HepG2 (cell line): ENCODE measurements around the gene SEMA3C. TPM values are rescaled to one million over a fixed set of nuclear protein-coding genes. Genes with fewer than 3 reads are reported as not detected.

Experiments
- ATAC-seq: fragments of 200-7000 bp; cut with Tn5 transposase; 3 replicates; pipeline ENCODE4 v1.9.1; 2020; ENCODE audit warnings: mild to moderate bottlenecking, moderate library complexity
- BruUV-seq: library from RNA; stranded (reverse); fragments of 400-500 nt; replicated peaks from 2 replicates; lab custom pipeline; 2021; lab: Mats Ljungman, UMichigan
- CTCF ChIA-PET: fragments of 300-600 bp; formaldehyde crosslinking; extraction: SDS; loops from one replicate; lab custom pipeline; 2021; ENCODE audit warnings: low total read pairs, inconsistent platforms, low intra/inter-chr PET ratio; lab: Yijun Ruan, JAX
- POLR2A ChIA-PET: fragments of 350-600 bp; sonication (Branson Sonifier 250); formaldehyde crosslinking; loops from one replicate; lab custom pipeline; 2020; ENCODE audit warnings: antibody characterized with exemption, inconsistent platforms; lab: Yijun Ruan, JAX
- DNase-seq: peaks from one replicate; pipeline ENCODE4 v3.0.0-alpha.2; 2015; ENCODE audit warnings: low spot score
- FAIRE-seq: peaks from 3 replicates; lab custom pipeline; 2011; peaks lifted over from hg19 to GRCh38; lab: Jason Lieb, UNC
- H2AFZ ChIP-seq: one replicate; pipeline ENCODE4 v1.6.1; 2011; ENCODE audit warnings: low read length, inconsistent platforms
- H3K27ac ChIP-seq: fragments of 300-600 bp; 3 replicates; pipeline ENCODE4 v1.8.0; 2011; ENCODE audit warnings: mixed run types, mild to moderate bottlenecking, mixed read lengths, low read length, inconsistent platforms; ENCODE audit not compliant: insufficient read depth; ENCODE audit errors: extremely low read length
- H3K27me3 ChIP-seq, 2 experiments: fragments of 200-600 bp in 1 of 2; 2 replicates in 1 of 2; 3 replicates in 1 of 2; pipeline versions ENCODE4 v1.6.0 to v1.8.0; 2011; ENCODE audit warnings: low read length in 2 of 2, mild to moderate bottlenecking in 2 of 2, moderate library complexity in 2 of 2, inconsistent platforms in 1 of 2; ENCODE audit not compliant: insufficient read depth in 2 of 2, control insufficient read depth in 1 of 2
- H3K36me3 ChIP-seq, 2 experiments: fragments of 200-600 bp in 1 of 2; replicated peaks in 1 of 2; 2 replicates in 1 of 2; 3 replicates in 1 of 2; pipeline versions ENCODE4 v1.5.1 to v1.8.0; 2011; ENCODE audit warnings: low read length in 2 of 2, inconsistent platforms in 1 of 2; ENCODE audit not compliant: insufficient read depth in 2 of 2, control insufficient read depth in 1 of 2
- H3K4me1 ChIP-seq: 2 replicates; pipeline ENCODE4 v1.5.1; 2012; ENCODE audit warnings: low read length, inconsistent platforms; ENCODE audit not compliant: insufficient read depth
- H3K4me2 ChIP-seq: 2 replicates; pipeline ENCODE4 v1.6.0; 2011; ENCODE audit warnings: low read depth, low read length, inconsistent platforms
- H3K4me3 ChIP-seq, 3 experiments: fragments of 200-600 bp in 1 of 3; sonication (generic), shearing (Covaris generic) in 1 of 3; replicated peaks in 1 of 3; 2 replicates each; pipeline ENCODE4 v1.5.1; 2011 to 2016; ENCODE audit warnings: low read length in 3 of 3, inconsistent platforms in 2 of 3, low read depth in 2 of 3, mild to moderate bottlenecking in 2 of 3, control low read depth in 1 of 3, mixed read lengths in 1 of 3; ENCODE audit not compliant: insufficient read depth in 1 of 3
- H3K79me2 ChIP-seq: one replicate; pipeline ENCODE4 v1.6.1; 2011; ENCODE audit warnings: low read length, inconsistent platforms; ENCODE audit not compliant: insufficient read depth
- H3K9ac ChIP-seq: 2 replicates; pipeline ENCODE4 v1.6.0; 2011; ENCODE audit warnings: mild to moderate bottlenecking, low read depth, low read length, inconsistent platforms; ENCODE audit not compliant: insufficient read depth
- H3K9me3 ChIP-seq: 2 replicates; pipeline ENCODE4 v1.5.1; 2012; ENCODE audit warnings: mild to moderate bottlenecking, low read length
- H4K20me1 ChIP-seq: 2 replicates; pipeline ENCODE4 v1.6.0; 2011; ENCODE audit warnings: inconsistent platforms, mild to moderate bottlenecking, low read length, moderate library complexity; ENCODE audit not compliant: insufficient read depth
- DPF2 ChIP-seq: sonication (generic); formaldehyde crosslinking; IDR thresholded peaks from 2 replicates; pipeline ENCODE4 v1.4.0; 2020; ENCODE audit warnings: mild to moderate bottlenecking, low read depth, missing genetic modification reagents, borderline replicate concordance
- NFYB ChIP-seq: sonication (generic); formaldehyde crosslinking; IDR thresholded peaks from 2 replicates; pipeline ENCODE4 v1.4.0; 2020; ENCODE audit warnings: missing genetic modification reagents
- ZNF335 ChIP-seq: sonication (generic); formaldehyde crosslinking; IDR thresholded peaks from 2 replicates; pipeline ENCODE4 v1.4.0; 2020; ENCODE audit warnings: missing genetic modification reagents
- ZNF577 ChIP-seq: sonication (generic); formaldehyde crosslinking; IDR thresholded peaks from 2 replicates; pipeline ENCODE4 v1.4.0; 2020; ENCODE audit warnings: mild to moderate bottlenecking, low read depth, missing genetic modification reagents, borderline replicate concordance
- ZSCAN20 ChIP-seq: sonication (generic); formaldehyde crosslinking; IDR thresholded peaks from 2 replicates; pipeline ENCODE4 v1.4.0; 2020; ENCODE audit warnings: missing genetic modification reagents, mild to moderate bottlenecking, borderline replicate concordance
- WGBS: methylation state at CpG from one replicate; pipeline ENCODE4 v1.1.6; 2017; ENCODE audit warnings: low lambda C conversion rate; 5-methylcytosine and 5-hydroxymethylcytosine counted together
- in situ Hi-C: cut with HindIII; loops from 2 replicates; pipeline ENCODE4 v1.10.0; 2017; ENCODE audit warnings: low pct_unique_long_range_greater_than_20kb; ENCODE audit not compliant: extremely low pct_ligation_motif_present
- intact Hi-C: fragments of 100-400 bp; cut with micrococcal nuclease; formaldehyde crosslinking; loops from one replicate; pipeline ENCODE4 v1.10.0; 2022; ENCODE audit not compliant: unreplicated experiment
- polyA plus RNA-seq, 8 experiments: library from polyadenylated mRNA; depleted of rRNA in 3 of 8; stranded (reverse) in 7 of 8; unstranded in 1 of 8; fragments of >200 nt; fragmentation: Illumina TruSeq in 4 of 8; extraction: Trizol in 4 of 8; gene quantifications; 2 replicates each; pipeline versions ENCODE4 v1.2.1 to v1.2.3, GENCODE V29; 2011 to 2016; ENCODE audit warnings: low read depth in 4 of 8, missing spikeins in 1 of 8, mixed read lengths in 1 of 8; ENCODE audit not compliant: insufficient read depth in 1 of 8
- total RNA-seq, 5 experiments: library from RNA; depleted of rRNA; stranded (reverse); fragments of >200 nt; fragmentation: Illumina TruSeq; extraction: Trizol; gene quantifications; 2 replicates each; pipeline ENCODE4 v1.2.3, GENCODE V29; 2016; ENCODE audit warnings: low read depth in 1 of 5
- TF ChIP-seq, protein P1 (sequence below): sonication (generic); formaldehyde crosslinking; IDR thresholded peaks from 2 replicates; pipeline ENCODE4 v1.4.0; 2020; ENCODE audit warnings: missing genetic modification reagents
- TF ChIP-seq, protein P2 (sequence below): sonication (generic); formaldehyde crosslinking; IDR thresholded peaks from 2 replicates; pipeline ENCODE4 v1.4.0; 2020; ENCODE audit warnings: low read depth, mild to moderate bottlenecking, missing genetic modification reagents
- TF ChIP-seq, protein P3 (sequence below): IDR thresholded peaks from 2 replicates; pipeline ENCODE4 v1.6.1; 2016; ENCODE audit warnings: low read depth, missing genetic modification reagents, missing compliant biosample characterization

The SEMA3C gene
- total and polyA plus RNA-seq, 2 of the 13 experiments (the other 11 are each of a cell fraction or from before 2014, with no cell fraction given) = 0.05 to 0.13 TPM

DNA sequence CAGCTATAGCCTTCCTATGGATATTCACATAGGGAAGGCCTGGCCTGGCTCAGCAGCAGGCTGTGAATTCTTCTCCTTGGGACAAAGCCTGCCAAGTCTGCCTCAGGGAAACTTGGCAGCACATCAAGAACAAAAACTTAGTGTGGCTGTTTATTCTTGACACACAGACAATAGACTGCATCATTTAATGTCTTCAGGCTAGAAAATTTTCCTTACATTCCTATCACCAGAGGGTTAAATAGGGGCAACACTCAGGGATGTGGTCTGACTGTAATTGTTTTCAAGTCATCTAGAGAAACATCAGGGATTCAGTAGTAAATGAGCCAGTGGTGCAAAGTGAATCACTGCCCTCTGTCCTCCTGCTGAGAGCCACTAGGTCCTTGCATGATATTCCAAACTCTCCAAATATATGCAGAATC lies 137.3 kb downstream of the SEMA3C start (continued):
- TF ChIP-seq, protein P1, sequence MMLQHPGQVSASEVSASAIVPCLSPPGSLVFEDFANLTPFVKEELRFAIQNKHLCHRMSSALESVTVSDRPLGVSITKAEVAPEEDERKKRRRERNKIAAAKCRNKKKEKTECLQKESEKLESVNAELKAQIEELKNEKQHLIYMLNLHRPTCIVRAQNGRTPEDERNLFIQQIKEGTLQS = no peak
- TF ChIP-seq, all 625 proteins: peak for 0

DNA sequence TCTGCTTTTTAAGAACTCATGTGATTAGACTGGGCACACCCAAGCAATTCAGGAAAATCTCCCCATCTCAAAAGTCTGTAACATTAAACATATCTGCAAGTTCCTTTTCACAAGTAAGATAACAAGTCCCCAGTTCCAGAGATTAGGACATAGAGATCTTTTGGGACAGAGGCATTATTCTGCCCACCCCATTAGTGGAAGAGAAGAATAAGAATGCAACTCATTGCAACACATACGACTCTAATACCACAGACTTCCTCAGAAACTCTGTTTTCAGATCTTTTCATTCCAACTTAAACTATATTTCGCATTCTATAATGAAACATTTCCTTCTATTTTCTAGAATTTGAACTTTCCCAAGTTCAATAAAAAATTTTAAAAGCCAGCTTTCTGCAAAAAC lies 137.7 kb downstream of the SEMA3C start:
- Histone ChIP-seq H3K79me2 (no peaks in the 10 kb centered on the region), H3K9me3 (no peaks in the 10 kb centered on the region)
- ATAC-seq (no peak), DNase-seq (no peak)
- intact Hi-C loops = no loop called here
- in situ Hi-C loops = no loop called here
- POLR2A ChIA-PET = no interaction called here
- BruUV-seq = no TSS peak
- WGBS = 3% methylated on average over 2 of the region's 2 CpGs
- TF ChIP-seq, protein P2, sequence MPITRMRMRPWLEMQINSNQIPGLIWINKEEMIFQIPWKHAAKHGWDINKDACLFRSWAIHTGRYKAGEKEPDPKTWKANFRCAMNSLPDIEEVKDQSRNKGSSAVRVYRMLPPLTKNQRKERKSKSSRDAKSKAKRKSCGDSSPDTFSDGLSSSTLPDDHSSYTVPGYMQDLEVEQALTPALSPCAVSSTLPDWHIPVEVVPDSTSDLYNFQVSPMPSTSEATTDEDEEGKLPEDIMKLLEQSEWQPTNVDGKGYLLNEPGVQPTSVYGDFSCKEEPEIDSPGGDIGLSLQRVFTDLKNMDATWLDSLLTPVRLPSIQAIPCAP (CRISPR knock-in tag) = no peak
- TF ChIP-seq ZSCAN20 (CRISPR knock-in tag) = no peak
- TF ChIP-seq NFYB (CRISPR knock-in tag) = no peak
- no peak for TF ChIP-seq DPF2 (CRISPR knock-in tag)
- no peak for TF ChIP-seq ZNF577 (CRISPR knock-in tag)
- TF ChIP-seq, protein P3, sequence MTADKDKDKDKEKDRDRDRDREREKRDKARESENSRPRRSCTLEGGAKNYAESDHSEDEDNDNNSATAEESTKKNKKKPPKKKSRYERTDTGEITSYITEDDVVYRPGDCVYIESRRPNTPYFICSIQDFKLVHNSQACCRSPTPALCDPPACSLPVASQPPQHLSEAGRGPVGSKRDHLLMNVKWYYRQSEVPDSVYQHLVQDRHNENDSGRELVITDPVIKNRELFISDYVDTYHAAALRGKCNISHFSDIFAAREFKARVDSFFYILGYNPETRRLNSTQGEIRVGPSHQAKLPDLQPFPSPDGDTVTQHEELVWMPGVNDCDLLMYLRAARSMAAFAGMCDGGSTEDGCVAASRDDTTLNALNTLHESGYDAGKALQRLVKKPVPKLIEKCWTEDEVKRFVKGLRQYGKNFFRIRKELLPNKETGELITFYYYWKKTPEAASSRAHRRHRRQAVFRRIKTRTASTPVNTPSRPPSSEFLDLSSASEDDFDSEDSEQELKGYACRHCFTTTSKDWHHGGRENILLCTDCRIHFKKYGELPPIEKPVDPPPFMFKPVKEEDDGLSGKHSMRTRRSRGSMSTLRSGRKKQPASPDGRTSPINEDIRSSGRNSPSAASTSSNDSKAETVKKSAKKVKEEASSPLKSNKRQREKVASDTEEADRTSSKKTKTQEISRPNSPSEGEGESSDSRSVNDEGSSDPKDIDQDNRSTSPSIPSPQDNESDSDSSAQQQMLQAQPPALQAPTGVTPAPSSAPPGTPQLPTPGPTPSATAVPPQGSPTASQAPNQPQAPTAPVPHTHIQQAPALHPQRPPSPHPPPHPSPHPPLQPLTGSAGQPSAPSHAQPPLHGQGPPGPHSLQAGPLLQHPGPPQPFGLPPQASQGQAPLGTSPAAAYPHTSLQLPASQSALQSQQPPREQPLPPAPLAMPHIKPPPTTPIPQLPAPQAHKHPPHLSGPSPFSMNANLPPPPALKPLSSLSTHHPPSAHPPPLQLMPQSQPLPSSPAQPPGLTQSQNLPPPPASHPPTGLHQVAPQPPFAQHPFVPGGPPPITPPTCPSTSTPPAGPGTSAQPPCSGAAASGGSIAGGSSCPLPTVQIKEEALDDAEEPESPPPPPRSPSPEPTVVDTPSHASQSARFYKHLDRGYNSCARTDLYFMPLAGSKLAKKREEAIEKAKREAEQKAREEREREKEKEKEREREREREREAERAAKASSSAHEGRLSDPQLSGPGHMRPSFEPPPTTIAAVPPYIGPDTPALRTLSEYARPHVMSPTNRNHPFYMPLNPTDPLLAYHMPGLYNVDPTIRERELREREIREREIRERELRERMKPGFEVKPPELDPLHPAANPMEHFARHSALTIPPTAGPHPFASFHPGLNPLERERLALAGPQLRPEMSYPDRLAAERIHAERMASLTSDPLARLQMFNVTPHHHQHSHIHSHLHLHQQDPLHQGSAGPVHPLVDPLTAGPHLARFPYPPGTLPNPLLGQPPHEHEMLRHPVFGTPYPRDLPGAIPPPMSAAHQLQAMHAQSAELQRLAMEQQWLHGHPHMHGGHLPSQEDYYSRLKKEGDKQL (CRISPR knock-in tag) = no peak
- no peak for TF ChIP-seq ZNF335
- TF ChIP-seq, all 625 proteins: peak for 0
- Histone ChIP-seq H3K4me1 (no peaks in the 10 kb centered on the region), H3K4me3 (no peak overlapping the region), H3K36me3 (no peaks in the 10 kb centered on the region), H3K27ac (no peak overlapping the region), H4K20me1 (no peaks in the 10 kb centered on the region), H3K27me3 (no peaks in the 10 kb centered on the region), H3K9ac (no peak overlapping the region), H2AFZ (no peak overlapping the region), H3K4me2 (no peak overlapping the region)
- FAIRE-seq = no peak
- CTCF ChIA-PET = no interaction called here
